NCI-H748 (cell line): ENCODE results near the gene MYLK.

Experiments used
- DNase-seq: peaks from one replicate; lab custom pipeline; 2025; ENCODE audit not compliant: unreplicated experiment; lab: John Stamatoyannopoulos, UW

The MYLK gene

GRCh38 chr3:123795471-123796251, 88.5 kb downstream of the MYLK start:
- DNase-seq, result no peak

DNA sequence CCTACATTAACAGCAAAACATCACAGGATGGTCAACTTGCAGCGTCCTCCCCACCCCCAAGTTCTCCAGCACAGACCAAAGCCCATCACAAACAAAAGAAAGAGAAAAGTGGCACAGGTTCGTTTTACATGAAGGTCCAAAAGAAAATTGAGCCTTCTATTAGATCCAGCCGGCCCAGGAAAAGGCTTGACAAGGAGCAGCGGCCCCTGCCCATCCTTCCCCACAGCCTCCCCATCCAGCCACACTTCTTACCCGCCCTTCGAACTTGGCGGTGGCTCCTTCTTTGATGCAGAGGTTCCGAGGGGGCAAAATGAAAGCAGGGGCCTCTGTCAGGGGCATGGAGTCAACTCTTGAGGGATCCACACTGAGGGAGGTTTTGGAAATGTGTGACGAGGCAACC, 90.7 kb downstream of the MYLK start:
- no peak for DNase-seq

DNA sequence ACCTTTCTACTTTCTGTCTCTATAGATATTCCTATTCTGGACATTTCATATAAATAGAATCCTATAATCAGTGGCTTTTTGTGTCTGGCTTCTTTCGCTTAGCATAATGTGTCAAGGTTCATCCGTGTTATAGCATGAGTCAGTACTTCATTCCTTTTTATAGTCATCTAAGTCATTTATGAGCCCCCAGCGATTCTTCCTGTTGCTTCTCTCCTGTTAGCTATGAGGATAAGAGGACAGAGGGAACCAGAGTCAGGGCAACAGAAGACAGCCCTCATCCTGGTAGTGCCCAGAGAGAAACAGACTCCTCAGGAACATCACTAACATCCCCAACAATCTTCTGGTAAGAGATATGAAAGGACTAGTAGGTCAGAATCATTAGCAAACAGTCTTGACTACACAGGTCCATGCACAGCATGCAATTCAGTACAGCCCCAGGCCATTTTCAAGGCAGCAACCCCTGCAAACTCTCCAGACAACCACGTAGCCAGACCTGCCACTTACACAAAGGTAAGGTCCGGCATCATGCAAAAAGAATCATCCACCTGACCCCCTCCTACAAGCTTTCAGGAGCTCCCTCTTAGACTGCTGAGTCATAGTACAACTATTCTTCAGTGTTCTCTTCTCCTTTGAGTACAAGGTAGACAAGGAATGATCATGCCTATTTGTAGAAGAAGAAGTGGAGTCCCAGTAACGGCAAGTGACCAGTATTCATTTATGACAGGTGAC, 91.5 kb downstream of the MYLK start:
- no peak for DNase-seq

- no peak for DNase-seq
Observed at GRCh38 chr3:123791898-123792297, 92.2 kb downstream of the MYLK start.

DNA sequence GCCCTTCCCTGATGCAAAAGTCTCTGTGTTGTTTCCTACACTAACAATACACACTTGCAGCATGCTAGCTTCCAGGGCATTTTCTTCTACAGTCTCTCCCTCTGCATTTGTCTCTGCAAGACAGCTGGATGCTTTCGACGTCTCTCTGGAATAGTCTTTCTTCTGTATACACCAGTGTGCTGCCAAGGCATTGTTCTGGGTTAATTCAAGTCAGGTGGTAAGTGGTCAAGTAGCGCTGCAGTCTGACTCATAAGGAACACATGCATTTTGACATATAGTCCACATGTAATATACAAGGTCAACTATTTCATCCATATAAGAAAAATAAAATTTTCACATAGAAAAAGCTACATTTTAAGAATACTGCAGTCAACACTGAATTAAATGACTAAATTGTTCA, 92.7 kb downstream of the MYLK start:
- no peak for DNase-seq

DNA sequence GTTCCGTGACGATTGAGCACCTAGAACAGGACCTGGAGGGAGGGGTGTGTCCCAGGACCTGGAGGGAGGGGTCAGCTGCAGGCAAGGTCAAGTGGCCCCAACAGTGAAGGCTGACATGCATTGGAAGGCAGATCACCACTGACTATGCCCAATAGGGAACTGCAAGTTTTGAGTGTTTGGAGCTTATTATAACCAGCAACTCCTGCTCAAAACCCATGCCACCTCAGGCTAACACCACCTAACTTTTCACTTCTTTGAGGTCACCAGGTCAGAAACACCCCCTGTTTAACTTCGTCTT, 93.1 kb downstream of the MYLK start:
- DNase-seq, result no peak

DNA sequence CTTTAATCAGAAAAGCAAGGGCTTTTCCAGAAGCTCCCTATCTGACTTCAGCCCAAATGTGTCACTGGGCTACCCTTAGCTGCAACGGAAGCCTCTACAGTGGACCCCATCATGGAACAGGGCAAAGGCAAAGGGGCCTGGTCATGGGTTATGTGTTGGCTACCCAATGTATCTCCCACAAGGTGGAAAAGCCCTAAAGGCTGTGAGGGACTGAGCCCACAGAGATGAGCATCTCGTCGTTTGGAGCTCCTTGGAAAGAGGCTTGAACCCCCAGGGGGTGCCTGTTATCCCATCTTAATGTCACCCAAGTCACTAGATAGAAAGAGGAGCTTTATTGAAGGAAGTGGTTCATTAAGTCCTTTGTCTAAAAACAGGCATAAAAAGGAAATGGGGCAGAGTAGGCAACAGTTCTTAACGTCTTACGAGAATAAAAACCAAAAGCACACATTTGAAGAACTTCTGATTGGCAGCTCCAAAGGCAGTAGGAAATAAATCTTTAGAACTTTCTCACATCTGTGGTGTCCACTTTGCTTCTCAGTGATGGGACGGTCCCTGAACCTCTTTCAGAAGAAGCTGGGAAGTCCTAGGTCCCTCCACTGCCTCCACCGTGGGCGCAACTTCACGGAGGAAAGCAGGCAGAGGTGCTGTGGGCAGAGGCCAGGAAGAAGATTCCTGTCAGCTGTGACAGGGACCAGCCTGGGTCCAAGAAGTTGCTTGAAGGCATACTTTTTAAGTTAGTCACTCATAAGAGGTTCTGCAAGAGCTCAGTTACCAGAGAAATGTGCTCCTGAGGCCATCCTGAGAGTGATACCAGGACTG, 93.7 kb downstream of the MYLK start:
- no peak for DNase-seq

GRCh38 chr3:123789760-123790159, 94.4 kb downstream of the MYLK start:
- DNase-seq, result no peak

- DNase-seq, result no peak
Observed at GRCh38 chr3:123789160-123789559, 95.0 kb downstream of the MYLK start.

- DNase-seq, result no peak
Observed at GRCh38 chr3:123788710-123789109, 95.4 kb downstream of the MYLK start.

DNA sequence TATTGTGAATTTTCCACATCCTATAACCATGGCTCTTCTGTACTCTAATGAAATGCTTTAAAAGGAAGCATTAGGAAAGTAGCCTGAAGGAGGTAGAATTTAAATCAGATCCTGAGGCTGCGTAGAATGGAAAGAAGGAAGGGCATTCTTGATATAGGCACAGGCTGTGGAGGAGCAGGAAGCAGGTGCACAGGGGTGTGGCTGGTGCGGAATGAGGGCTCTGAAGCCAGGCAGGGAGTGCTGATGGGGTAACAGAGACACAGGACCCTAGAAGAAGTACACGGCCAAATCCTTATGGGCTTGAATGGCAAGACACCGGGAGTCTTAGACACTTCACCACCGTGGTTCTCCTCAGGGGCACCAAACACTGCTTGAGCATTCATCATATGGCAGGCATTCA, 97.0 kb downstream of the MYLK start:
- no peak for DNase-seq

DNA sequence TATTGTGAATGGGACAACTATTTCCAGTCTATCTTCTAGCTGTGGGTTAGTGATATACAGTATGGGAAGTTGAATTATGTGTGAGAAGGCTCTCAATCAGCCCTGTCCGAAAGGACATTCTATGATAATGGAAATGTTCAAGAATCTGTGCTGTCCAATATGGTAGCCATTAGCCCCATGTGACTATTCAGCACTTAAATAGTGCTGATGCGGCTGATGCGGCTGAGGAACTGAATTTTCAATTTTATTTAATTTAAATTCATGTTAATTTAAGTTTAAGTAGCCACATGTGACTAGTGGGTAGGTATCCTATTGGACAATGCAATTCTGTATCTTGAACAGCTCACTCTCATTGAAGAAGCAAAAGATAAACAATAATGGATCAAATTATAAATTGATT, 98.5 kb downstream of the MYLK start:
- no peak for DNase-seq

GRCh38 chr3:123783811-123784210, 100.3 kb downstream of the MYLK start:
- DNase-seq, result no peak

DNA sequence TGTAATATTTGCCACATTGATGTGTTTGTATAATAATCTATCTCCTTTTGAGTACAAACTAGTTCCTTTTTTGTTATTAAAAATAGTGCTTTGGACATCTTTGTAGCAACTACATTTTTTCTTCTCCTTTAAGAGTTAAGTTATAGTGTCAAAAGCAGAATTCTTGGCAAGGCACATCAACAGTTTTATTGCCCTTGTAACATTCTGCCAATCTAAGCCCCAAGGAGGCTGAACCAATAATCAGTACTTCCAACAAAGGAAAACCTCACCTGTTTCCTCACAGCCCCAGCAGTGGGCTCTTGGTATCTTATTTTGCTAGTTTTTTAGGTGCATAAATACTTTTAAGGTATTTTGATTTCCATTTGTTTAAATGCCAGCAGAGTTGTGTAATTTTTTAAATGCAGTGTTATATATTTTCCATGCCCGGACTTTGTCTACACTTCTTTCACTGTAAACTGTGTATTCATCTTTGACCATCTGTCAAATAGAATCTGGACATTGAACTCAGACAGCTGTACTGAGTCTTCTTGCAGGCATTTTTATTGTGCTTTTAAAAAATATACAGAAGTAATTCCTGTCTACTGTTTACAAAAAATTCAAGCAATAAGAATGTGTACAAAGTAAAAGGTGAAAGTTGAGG, 101.0 kb downstream of the MYLK start:
- DNase-seq, result no peak

DNA sequence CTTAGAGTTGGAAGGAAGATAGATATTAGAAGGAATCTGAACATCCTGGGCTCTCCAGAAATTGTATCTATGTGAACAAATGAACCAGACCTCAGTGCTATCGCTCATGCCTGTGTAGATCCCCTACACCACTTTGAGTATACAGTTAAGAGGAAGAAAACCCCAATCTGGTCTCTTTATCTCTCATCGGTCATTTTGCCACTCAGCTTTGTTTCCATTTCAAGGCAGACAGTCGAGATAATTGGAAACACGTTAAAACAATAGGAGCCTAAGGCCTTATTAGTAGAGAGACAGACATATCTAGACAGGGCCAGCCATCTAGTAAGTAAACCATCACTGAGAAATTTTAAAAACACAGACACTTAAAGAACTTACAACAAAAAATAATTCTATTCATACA, 101.6 kb downstream of the MYLK start:
- DNase-seq, result no peak

- no peak for DNase-seq
Observed at GRCh38 chr3:123781571-123782275, 102.4 kb downstream of the MYLK start.

- no peak for DNase-seq
Observed at GRCh38 chr3:123781138-123781537, 103.0 kb downstream of the MYLK start.

DNA sequence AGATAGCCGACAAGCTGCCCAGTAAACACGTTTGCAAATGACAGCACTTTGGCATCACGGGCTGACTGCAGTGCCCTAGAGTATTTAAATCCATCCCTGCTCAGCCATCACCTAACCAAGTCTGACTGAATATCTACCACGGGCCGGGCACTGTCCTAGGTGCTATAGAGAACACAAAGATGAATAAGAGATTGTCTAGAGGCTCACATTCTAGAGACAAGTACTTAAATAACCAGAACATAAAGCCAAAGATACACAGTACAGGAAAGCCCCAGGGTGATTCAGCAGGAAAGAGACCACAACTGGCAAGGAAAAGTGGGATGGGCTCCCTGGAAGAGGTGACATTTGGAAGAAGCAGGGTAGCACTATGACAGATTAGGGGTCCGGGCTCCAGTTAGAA, 103.5 kb downstream of the MYLK start:
- DNase-seq, result no peak

GRCh38 chr3:123779655-123780231, 104.4 kb downstream of the MYLK start:
- DNase-seq, result no peak

GRCh38 chr3:123778991-123779622, 105.0 kb downstream of the MYLK start:
- no peak for DNase-seq
